GM10266 (cell line): ENCODE results near the gene DNLZ.

Source experiments
- DNase-seq: peaks from one replicate; pipeline ENCODE4 v3.0.0; 2012; ENCODE audit errors: extremely low spot score
- CTCF ChIP-seq: IDR thresholded peaks from 2 replicates; pipeline ENCODE4 v1.5.1; 2012; ENCODE audit warnings: mild to moderate bottlenecking, low read depth; ENCODE audit not compliant: control insufficient read depth, insufficient read depth; ENCODE audit errors: missing control alignments

The DNLZ gene

GRCh38 chr9:136367296-136368145 is 4.0 kb upstream of the DNLZ start:
- DNase-seq = no peak
- no peak for TF ChIP-seq CTCF

- no peak for DNase-seq
- no peak for TF ChIP-seq CTCF
Measured at GRCh38 chr9:136366826-136367225, 3.3 kb upstream of the DNLZ start.

- DNase-seq = no peak
- TF ChIP-seq CTCF = no peak
Measured at GRCh38 chr9:136365775-136366222, 2.3 kb upstream of the DNLZ start.

- no peak for DNase-seq
- no peak for TF ChIP-seq CTCF
Measured at GRCh38 chr9:136364942-136365774, 1.6 kb upstream of the DNLZ start.

- DNase-seq = no peak
- TF ChIP-seq CTCF = no peak
Measured at GRCh38 chr9:136363949-136364748, 605 bp upstream of the DNLZ start.

- no peak for DNase-seq
- TF ChIP-seq CTCF = no peak
Measured at GRCh38 chr9:136362450-136362784, 1.1 kb downstream of the DNLZ start.
